GM21619 (cell line): ENCODE results near the gene UGDH.
A peak's percentile ranks its signal among the peaks of the same experiment; 100 is the strongest.
"Not testable (repeated sequence)": the region's sequence is repeated elsewhere in the genome, so short reads cannot be mapped to it uniquely, and the experiment has no call there.

Source experiments
- ATAC-seq: cut with Tn5 transposase; IDR thresholded peaks from one replicate; pipeline ENCODE4 v1.9.1; 2021; ENCODE audit not compliant: unreplicated experiment

The UGDH gene

DNA sequence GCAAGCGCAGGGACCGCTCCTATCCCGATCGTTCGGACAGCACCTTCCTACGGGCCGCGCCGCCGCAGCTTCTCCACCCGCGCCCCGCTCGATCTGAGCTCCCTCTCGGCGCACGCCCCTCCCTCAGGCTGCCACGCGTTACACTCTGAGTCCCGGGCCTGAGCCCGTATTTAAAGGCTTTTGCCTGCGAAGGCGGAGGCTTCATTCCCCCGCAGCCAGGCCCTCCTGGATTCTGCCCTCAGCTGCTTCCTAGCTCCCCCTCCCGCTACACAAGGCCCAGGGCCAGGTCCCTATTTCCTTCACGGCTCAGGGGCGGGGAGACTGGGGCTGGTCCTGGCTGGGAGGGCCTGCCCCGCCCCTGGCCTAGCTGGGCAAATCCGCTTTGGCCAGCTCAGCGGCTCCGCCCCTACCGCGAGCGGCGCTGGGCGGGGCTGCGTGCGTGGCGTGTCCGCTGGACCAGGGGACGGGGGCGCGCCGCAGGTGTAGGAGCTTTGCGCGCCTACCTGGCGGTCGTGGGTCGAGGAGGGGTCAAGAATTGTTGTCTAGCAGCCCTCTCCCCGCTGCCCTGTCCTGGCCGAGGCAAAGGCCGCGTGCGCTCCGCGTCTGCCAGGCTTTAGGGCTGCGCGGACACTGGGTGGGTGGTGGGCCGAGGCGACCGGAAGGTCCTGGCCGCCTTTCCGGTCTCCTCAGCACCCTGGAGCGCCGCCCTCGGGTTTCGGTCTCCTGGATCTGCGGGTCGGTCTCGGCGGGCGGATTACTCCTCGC lies at the start of gene UGDH:
Gene UGDH, minus strand, starts transcription at position 144 of the 765 bp plus-strand sequence. CDS start 5,927 bp downstream, outside the sequence.
- peak; percentile 94 for ATAC-seq

DNA sequence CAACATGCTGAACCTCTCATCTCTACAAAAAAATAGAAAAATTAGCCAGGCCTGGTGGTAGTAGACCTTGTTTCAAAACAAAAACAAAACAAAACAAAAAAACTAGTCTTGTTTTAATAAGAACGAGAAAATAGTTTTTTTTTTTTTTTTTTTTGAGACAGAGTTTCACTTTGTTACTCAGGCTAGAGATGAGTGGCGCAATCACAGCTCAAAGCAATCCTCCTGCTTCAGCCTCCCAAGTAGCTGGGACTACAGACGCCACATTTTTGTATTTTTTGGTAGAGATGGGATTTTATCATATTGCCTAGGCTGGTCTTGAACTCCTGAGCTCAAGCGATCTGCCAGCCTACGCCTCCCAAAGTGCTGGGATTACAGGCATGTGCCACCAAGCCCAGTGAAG lies 47.7 kb upstream of the UGDH start:
- ATAC-seq, result no peak

DNA sequence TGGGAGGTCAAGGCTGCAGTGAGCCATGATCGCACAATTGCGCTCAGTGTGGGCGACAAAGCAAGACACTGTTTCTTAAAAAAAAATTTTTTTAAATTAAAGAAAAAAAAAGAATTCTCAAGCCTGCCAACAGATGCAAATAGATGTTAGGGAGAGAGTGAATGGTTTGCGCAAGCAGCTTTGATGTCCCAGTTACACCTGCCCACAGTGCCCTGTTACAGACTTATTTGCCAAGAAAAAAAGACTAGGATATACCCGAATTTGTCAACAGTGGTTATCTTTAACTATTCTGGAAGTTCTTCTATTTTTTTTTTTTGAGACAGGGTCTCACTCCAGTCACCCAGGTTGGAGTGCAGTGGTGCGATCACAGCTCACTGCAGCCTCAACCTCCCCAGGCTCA lies 44.3 kb upstream of the UGDH start:
- ATAC-seq, result no peak

DNA sequence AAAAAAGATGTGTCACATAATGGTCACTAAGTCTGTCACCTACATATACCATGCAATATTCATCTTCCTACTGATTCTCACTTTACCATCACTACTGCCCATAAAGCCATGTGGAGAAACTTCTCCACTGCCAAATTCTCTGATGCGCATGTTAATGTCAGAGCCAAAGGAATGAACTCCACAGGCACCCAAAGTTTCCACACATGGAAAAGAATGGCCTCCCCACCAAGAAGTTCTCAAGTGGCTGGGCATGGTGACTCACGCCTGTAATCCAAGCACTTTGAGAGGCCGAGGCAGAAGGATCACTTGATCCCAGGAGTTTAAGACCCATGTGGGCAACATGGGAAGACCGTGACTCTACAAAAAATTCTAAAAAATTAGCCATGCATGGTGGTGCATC lies 43.8 kb upstream of the UGDH start:
- no peak for ATAC-seq

DNA sequence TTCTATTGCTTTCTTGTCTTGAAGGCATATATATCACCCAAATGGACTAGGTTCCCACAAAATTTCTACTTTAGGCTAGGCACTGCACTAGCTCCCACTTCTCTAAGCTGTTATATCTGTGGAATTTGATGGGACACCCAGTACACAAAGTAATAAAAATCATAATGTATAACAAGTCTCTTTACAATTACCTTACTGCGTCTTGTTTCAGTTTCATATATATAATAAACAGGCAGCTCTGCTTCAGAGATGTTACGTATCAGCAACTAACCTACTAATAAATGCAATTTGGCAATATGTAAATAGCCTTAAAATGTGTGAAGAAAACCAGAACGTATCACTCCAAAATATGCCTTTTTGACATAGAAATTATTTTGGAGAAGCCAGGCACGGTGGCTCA lies 42.0 kb upstream of the UGDH start:
- no peak for ATAC-seq

DNA sequence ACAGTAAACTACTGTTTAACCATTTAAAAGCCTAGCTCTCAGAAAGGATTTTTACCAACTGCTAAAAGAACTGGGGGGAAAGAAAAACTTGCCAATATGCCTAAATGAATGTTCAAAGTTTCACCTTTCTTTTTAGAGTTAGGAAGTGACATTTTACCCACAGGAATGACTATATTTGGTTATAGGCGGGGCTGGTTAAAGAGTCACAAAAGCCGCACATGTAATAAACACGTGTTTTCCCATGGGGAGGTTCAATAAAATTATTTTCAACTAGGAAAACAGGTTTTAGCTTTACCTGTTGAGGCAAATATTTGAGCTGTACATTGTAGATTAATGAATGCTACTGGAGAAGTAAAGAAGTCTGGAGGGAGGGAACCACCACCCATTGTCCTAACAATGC lies 41.6 kb upstream of the UGDH start:
- no peak for ATAC-seq

DNA sequence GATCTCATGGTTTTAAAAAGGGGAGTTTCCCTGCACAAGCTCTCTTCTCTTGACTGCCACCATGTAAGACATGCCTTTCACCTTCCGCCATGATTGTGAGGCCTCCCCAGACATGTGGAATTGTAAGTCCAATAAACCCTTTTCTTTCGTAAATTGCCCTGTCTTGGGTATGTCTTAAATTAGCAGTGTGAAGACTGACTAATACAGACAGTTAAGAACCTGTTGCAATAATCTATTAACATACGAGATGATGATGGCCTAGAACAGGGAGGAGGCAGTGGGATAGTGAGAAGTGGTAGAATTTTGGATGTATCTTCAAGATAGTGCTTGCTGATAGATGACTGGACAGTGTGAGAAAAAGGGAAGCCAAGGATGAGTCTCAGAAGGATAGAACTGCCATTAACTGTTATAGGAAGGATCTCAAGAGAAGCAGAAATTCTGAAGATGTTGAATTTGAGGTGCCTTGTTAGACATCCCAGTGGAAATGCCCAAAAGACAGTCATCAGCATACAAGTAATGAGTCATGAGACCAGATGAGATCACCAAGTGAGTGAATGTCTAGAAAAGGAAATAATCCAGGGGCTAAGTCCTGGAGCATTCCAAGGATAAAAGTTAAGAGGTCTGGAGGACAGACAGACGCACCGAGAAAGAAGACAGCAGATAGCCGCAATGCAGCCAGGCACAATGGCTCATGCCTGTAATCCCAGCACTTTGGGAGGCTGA lies 38.8 kb upstream of the UGDH start:
- no peak for ATAC-seq

DNA sequence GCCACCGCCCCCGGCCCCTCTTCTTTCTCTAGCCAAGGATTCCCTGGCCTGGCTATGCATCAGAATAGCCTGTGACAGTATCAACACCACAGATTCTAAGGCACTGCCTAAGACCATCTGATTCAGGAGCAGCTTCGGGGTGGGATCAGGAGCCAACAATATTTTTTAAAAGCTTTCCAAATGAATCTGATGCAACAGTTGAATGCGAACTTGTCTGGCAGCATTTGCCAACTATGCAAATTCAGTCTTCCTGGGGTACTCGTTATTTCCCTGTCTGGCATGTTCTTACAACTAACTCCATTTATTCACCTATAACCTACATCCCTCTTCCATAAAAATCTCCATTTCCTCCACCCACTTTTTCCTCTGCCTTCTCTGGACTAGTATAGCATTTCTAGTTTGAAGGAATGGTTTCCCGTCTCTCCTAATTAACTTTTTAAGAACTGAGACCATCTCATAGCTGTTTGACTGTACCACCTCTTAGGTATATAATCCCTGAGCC lies 36.2 kb upstream of the UGDH start:
- no peak for ATAC-seq

DNA sequence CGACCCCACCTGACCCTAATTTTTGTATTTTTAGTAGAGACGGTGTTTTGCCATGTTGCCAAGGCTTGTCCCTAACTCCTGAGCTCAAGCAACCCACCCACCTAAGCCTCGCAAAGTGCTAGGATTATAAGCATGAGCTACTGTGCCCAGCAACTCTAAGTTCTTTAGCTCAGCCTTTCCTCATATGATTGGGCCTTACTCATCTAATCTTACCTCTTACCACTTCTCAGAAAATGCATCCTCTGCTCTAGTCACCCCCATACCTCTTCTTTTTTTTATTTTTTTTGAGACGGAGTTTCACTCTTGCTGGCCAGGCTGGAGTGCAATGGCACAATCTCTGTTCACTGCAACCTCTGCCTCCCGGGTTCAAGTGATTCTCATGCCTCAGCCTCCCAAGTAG lies 35.6 kb upstream of the UGDH start:
- ATAC-seq, result no peak

DNA sequence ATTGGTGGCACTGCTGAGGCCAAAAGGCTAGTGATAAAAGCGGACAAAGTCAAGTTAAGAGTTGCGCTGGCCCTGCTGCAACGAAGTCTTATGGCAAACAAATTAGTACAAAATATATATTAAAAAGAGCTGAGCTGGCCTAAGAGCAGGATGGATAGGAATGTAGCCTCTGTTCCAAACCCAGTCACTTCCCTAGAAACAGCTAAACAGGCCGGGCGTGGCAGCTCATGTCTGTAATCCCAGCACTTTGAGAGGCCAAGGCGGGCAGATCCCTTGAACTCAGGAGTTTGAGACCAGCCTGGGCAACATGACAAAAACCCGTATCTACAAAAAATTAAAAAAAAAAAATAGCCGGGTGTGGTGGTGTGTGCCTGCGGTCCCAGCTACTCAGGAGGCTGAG lies 32.4 kb upstream of the UGDH start:
- ATAC-seq, result no peak

DNA sequence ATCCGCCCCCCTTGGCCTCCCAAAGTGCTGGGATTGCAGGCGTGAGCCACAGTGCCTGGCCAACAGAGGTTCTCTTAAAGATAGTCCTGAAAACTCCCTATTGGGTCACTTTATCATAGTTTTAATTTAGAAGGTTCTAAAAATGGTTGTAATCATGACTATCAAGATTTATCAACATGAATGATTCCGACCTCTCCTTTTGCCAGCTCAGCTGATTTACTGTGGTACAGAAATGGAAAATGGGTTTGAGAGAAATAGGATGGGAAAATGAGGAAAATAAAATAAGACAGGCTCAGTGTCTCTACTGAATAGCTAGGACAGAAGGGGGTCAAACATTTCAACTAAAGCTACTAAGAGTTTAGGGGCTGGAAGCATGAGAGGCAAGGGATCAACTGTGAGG lies 28.2 kb upstream of the UGDH start:
- no peak for ATAC-seq

DNA sequence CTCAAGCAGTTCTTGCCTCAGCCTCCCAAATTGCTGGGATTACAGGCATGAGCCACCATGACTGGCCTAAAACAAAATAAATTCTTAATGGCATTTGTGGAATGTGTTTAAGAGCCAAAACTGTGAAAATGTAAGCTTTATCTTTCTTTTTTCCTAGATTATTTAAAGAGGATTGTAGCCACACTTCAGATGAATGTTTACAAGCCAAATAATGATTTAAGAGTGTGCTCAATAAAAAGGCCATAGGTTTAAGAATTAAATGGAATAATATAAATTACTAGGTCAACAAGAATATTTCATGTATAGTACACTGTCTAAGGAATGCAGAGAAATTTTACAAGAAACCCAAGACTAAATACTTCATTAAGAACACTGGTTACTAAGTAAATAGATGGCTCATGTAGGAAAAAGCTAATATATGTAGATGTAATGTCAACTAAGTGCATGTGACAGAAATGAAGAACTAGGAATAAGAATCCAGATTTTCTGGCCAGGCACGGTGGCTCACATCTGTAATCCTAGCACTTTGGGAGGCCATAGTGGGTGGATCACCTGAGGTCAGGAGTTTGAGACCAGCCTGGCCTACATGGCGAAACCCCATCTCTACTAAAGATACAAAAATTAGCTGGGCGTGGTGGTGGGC lies 21.3 kb upstream of the UGDH start:
- ATAC-seq, result no peak

DNA sequence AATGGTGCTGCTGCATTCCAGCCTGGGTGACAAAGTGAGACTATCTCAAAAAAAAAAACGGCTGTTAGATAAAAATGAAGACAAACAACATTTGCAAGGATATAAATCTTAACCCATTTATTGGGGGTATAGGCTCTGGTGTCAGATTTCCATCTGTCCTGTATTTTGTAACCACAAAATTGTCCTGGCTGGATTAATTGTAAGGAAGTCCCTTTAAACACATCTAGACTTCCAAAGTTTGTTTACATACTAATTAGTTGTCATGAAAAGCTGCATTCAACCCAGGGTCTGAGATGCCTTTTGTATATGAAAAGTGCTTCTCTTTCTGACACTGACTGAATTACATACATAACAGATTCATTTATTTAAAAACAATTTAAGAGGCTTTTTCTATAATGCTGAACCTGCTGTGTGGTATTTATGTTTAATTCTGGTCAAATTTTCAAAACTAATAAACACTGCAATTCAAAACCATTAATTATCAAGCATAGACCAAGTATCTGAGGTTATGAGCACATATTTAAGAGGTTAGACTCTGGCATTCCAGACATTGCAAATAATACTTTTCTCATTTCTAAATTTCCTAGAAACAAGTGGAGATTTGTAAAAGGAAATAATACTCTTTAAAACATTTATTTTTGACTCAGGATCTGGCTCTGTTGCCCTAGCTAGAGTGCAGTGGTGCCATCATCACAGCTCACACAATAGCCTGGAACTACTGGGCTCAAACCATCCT lies 17.5 kb upstream of the UGDH start:
- ATAC-seq, result no peak

DNA sequence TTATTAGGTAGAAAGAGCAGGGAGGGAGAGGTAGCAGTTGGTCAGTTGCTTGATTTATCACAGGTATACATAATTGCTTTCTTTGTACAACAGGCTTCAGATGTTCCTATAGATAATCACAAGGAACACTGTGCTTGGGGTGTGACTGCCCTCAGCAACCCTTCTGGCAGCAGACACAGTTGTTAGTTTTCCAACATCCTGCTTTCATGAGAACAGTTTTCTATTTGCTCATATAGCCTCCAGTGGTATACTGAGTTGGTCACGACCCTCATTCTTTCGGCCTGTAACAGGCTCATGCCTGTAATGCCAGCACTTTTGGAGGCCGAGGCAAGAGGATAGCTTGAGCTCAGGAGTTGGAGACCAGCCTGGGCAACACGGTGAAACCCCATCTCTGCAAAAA lies 16.8 kb upstream of the UGDH start:
- ATAC-seq, result not testable (repeated sequence)

DNA sequence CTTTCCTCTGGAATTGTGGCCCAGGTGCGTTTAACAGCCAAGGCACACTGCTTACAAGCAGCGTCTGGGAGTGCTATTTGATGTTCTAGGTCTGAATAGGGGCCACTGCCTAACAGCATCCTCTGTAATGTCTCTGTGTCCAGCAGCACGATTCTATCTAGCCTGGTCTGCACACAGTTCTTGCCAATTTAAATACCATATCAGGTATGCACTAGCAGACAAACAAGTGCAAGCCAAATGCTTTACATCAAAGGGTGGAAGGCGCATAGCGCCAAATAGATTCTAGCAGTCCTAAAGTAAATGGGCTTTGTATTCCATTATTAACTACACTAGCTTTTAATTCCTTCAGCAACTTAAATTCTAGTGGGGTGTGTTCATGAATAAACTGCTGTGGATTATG lies 15.8 kb upstream of the UGDH start:
- ATAC-seq, result no peak

DNA sequence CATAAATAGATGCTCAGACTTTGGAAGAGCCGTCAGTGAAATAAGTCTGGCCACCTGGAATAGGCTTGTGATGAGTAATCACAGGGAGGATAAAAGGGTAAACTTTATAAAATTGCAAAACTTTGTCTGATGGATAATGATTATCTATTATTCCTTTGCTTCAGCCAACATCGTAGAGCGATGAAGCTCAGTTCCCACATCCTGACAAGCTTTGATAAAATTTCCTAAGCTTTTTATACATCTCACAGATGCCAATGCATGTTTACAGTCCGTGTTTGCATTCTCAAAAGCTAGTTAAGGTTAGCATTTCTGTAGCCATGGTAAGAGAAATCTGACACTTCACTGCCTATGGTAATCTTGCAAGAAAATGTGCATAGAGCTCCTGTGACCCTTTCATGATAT lies 15.4 kb upstream of the UGDH start:
- ATAC-seq, result no peak

DNA sequence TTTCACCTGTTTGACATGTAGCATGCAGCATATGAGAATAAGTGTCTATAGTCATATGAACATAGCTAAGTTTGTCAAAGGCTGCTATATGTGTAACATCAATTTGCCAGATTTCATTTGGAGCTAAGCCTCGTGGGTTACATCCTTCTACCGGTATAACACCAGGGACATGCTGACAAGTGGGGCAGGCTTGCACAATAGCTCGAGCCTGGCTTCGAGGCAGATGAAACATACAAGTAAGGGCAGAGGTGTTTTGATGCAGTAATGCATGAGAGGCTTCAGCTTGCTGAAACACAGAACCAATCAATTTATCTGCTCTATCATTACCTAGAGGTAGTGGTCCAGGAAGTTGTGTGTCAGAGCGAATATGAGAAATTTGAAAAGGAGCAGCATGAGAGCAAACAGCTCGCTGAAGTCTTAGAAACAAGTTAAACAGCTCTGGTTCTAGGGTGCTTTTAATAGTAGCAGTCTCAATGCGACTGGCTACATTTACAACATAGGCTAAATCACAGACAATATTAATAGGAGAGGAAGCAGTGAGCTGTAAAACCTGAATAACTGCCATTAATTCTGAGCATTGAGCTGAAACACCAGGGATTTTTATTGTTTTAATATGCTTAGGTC lies 14.9 kb upstream of the UGDH start:
- no peak for ATAC-seq

DNA sequence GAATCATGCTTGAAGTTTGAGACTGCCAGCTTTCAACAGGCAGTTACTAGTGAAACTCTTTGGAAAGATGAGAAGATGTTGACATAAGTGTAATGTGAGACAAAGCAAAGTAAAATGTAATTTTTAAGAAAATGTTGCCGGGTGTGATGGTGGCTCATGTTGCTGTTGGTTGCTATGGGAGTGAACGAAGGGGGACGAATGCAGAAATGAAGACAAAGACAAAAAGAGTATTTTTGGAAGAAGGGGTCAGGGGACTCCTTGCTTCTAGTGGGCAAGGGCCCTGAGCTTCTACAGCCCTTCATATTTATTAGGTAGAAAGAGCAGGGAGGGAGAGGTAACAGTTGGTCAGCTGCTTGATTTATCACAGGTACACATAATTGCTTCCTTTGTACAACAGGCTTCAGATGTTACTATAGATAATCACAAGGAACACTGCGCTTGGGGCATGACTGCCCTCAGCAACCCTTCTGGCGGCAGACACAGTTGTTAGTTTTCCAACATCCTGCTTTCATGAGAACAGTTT lies 11.9 kb upstream of the UGDH start:
- no peak for ATAC-seq

DNA sequence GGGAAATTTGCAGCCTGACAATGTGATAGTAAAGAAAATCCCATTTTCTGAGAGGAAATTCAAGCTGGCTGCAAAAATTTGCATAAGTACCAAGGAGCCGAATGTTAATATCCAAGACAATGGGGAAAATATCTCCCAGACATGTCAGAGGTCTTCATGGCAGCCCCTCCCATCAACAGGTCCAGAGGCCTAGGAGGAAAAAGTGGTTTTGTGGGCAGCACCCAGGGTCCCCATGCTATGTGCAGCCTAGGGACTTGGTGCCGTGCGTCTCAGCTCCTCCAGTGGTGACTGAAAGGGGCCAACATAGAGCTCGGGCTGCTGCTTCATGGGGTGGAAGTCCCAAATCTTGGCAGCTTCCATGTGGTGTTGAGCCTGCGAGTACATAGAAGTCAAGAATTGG lies 6.3 kb upstream of the UGDH start:
- no peak for ATAC-seq

DNA sequence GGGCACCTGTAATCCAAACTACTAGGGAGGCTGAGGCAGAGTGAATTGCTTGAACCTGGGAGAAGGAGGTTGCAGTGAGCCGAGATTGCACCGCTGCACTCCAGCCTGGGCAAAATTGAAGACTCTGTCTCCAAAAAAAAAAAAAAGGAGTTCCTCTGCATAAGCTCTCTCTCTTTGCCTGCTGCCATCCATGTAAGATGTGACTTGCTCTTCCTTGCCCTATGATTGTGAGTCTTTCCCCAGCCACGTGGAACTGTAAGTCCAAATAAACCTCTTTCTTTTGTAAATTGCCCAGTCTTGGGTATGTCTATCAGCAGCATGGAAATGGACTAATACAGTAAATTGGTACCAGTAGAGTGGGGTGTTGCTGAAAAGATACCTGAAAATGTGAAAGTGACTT lies 5.0 kb upstream of the UGDH start:
- not testable (repeated sequence) for ATAC-seq

DNA sequence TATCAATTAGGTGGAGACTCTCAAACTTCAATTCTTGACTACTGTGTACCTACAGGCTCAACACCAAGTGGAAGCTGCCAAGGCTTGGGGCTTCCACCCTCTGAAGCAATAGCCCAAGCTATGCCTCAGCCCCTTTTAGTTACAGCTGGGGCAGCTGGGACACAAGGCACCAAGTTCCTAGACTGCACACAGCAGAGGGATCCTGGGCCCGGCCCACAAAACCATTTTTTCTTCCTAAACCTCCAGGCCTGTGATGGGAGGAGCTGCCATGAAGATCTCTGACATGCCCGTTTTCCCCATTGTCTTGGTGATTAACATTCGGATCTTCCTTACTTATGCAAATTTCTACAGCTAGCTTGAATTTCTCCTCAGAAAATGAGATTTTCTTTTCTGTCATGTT lies 3.4 kb upstream of the UGDH start:
- no peak for ATAC-seq
